HG03442 (cell line): ENCODE results near the gene SMYD3.

Experiments
- ATAC-seq: cut with Tn5 transposase; IDR thresholded peaks from one replicate; pipeline ENCODE4 v1.9.1; 2021; ENCODE audit warnings: mild to moderate bottlenecking, moderate library complexity; ENCODE audit not compliant: unreplicated experiment

SMYD3 gene

GRCh38 chr1:246281195-246281594 lies 225.9 kb downstream of the SMYD3 start:
- ATAC-seq: no peak

- ATAC-seq: no peak
Measured at GRCh38 chr1:246280551-246280950, 226.5 kb downstream of the SMYD3 start.

- ATAC-seq: no peak
Measured at GRCh38 chr1:246279402-246279801, 227.7 kb downstream of the SMYD3 start.

- ATAC-seq: no peak
Measured at GRCh38 chr1:246278371-246278770, 228.7 kb downstream of the SMYD3 start.

GRCh38 chr1:246275036-246275435 lies 232.0 kb downstream of the SMYD3 start:
- ATAC-seq: no peak

GRCh38 chr1:246274186-246274585 lies 232.9 kb downstream of the SMYD3 start:
- no peak for ATAC-seq

- ATAC-seq: no peak
Measured at GRCh38 chr1:246271516-246271915, 235.6 kb downstream of the SMYD3 start.

- ATAC-seq: no peak
Measured at GRCh38 chr1:246270236-246270635, 236.8 kb downstream of the SMYD3 start.

GRCh38 chr1:246269466-246269865 lies 237.6 kb downstream of the SMYD3 start:
- ATAC-seq: no peak

GRCh38 chr1:246267896-246268295 lies 239.2 kb downstream of the SMYD3 start:
- no peak for ATAC-seq

- no peak for ATAC-seq
Measured at GRCh38 chr1:246267426-246267825, 239.7 kb downstream of the SMYD3 start.

- ATAC-seq: no peak
Measured at GRCh38 chr1:246265481-246265880, 241.6 kb downstream of the SMYD3 start.

- no peak for ATAC-seq
Measured at GRCh38 chr1:246262281-246262680, 244.8 kb downstream of the SMYD3 start.

- ATAC-seq: no peak
Measured at GRCh38 chr1:246261639-246262038, 245.4 kb downstream of the SMYD3 start.

GRCh38 chr1:246258250-246258649 lies 248.8 kb downstream of the SMYD3 start:
- ATAC-seq: no peak

- no peak for ATAC-seq
Measured at GRCh38 chr1:246255773-246256172, 251.3 kb downstream of the SMYD3 start.

GRCh38 chr1:246254854-246255253 lies 252.2 kb downstream of the SMYD3 start:
- ATAC-seq: no peak

GRCh38 chr1:246246430-246246829 lies 260.6 kb downstream of the SMYD3 start:
- ATAC-seq: no peak

- no peak for ATAC-seq
Measured at GRCh38 chr1:246245541-246245940, 261.5 kb downstream of the SMYD3 start.

GRCh38 chr1:246232126-246232525 lies 275.0 kb downstream of the SMYD3 start:
- ATAC-seq: no peak

- no peak for ATAC-seq
Measured at GRCh38 chr1:246226041-246226440, 281.0 kb downstream of the SMYD3 start.

- no peak for ATAC-seq
Measured at GRCh38 chr1:246221485-246222255, 285.4 kb downstream of the SMYD3 start.

GRCh38 chr1:246220495-246221065 lies 286.5 kb downstream of the SMYD3 start:
- no peak for ATAC-seq
